ENCODE results near the gene PHACTR1. TPM values are rescaled to one million over a fixed set of nuclear protein-coding genes. Genes with fewer than 3 reads are reported as not detected.

The PHACTR1 gene
- total and polyA plus RNA-seq, 2 of the 4 experiments (the other 2 are of a cell fraction): not detected

DNA sequence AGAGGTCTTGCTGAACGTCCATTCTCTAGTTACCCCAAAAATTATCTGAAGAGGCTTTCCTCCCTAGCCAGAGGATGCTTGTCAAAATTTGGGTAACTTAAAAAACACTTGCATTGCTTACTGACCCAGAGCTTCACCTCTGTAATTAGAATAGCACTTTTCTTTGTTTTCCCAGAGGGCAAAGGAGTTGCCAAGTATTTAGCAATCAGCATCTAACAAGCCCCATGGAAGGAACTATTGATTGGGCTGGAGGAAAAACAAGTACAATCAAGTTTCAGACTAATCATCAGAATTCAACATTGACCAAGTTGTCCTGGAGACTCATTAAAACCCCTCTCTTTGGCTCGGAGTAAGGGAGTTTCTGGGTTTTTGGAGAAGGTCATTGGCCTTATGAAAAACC lies 385.4 kb downstream of the PHACTR1 start:
- Histone ChIP-seq H4K20me1 (ENCODE audit: insufficient read depth, low read length) (no peaks in the 10 kb centered on the region), H3K9ac (ENCODE audit: low read depth, low read length) (no peak overlapping the region), H2AK9ac (replicated peaks; ENCODE audit: low read depth, low read length, poor library complexity) (no peak overlapping the region), H3K27me3 (ENCODE audit: control insufficient read depth, insufficient read depth, low read length) (no peaks in the 10 kb centered on the region), H3K4me1 (ENCODE audit: control insufficient read depth, insufficient read depth, low read length) (no peaks in the 10 kb centered on the region), H3K18ac (ENCODE audit: low read depth, low read length) (no peak overlapping the region), H3K9me3 (ENCODE audit: control insufficient read depth, insufficient read depth, low read length) (no peaks in the 10 kb centered on the region), H3K4ac (ENCODE audit: low read depth, low read length) (no peak overlapping the region), H4K5ac (ENCODE audit: low read depth, low read length) (no peak overlapping the region), H3K79me1 (ENCODE audit: low read depth in 1 of 2, low read length in 2 of 2) (no peaks in the 10 kb centered on the region), H2AFZ (replicated peaks; ENCODE audit: low read length, poor library complexity) (no peak overlapping the region), H4K91ac (ENCODE audit: insufficient read depth, low read depth, low read length) (no peak overlapping the region), H3K23ac (ENCODE audit: low read depth, low read length) (no peak overlapping the region), H4K8ac (ENCODE audit: low read depth in 2 of 2, low read length in 2 of 2) (no peak overlapping the region), H3K4me3 (ENCODE audit: insufficient read depth, low read depth, low read length) (no peak overlapping the region), H2BK5ac (ENCODE audit: low read depth, low read length, poor library complexity, severe bottlenecking) (no peak overlapping the region), H3K4me2 (ENCODE audit: low read depth, low read length) (no peak overlapping the region), H2BK120ac (ENCODE audit: low read depth, low read length) (no peak overlapping the region), H3K9me1 (ENCODE audit: insufficient read depth, low read length) (no peaks in the 10 kb centered on the region), H2BK15ac (ENCODE audit: low read depth, low read length) (no peak overlapping the region), H3K36me3 (ENCODE audit: control insufficient read depth, insufficient read depth, low read length) (no peaks in the 10 kb centered on the region), H2AK5ac (ENCODE audit: low read depth, low read length) (no peak overlapping the region), H3K27ac (ENCODE audit: insufficient read depth, low read length) (no peak overlapping the region), H2BK20ac (ENCODE audit: low read depth, low read length) (no peak overlapping the region), H3K56ac (ENCODE audit: extremely low read depth, insufficient read depth, low read length) (no peak overlapping the region), H3K14ac (replicated peaks; ENCODE audit: low read depth, low read length) (no peak overlapping the region)
- ChIA-PET CTCF (no interaction called here), POLR2A (ENCODE audit: unreplicated experiment) (no interaction called here)
- TF ChIP-seq FOS (IDR thresholded peaks at IDR 0.05; ENCODE audit: low read depth, low read length) (no peak), NFE2L2 (IDR thresholded peaks at IDR 0.05; ENCODE audit: low read depth, low read length) (no peak), MXI1 (IDR thresholded peaks at IDR 0.05; ENCODE audit: borderline replicate concordance, low read depth, low read length) (no peak), MAZ (IDR thresholded peaks at IDR 0.05; ENCODE audit: borderline replicate concordance, low read depth, low read length) (no peak), RFX5 (IDR thresholded peaks at IDR 0.05; ENCODE audit: low read depth, low read length) (no peak), CHD1 (IDR thresholded peaks at IDR 0.05; ENCODE audit: low read depth, low read length) (no peak), POLR2A (IDR thresholded peaks at IDR 0.05; ENCODE audit: low read depth, low read length) (no peak), MAFK (IDR thresholded peaks at IDR 0.05; ENCODE audit: low read depth, low read length) (no peak), SMC3 (IDR thresholded peaks at IDR 0.05; ENCODE audit: low read depth, low read length) (no peak)
- TF ChIP-seq, protein P1, sequence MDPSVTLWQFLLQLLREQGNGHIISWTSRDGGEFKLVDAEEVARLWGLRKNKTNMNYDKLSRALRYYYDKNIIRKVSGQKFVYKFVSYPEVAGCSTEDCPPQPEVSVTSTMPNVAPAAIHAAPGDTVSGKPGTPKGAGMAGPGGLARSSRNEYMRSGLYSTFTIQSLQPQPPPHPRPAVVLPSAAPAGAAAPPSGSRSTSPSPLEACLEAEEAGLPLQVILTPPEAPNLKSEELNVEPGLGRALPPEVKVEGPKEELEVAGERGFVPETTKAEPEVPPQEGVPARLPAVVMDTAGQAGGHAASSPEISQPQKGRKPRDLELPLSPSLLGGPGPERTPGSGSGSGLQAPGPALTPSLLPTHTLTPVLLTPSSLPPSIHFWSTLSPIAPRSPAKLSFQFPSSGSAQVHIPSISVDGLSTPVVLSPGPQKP (IDR thresholded peaks at IDR 0.05; ENCODE audit: borderline replicate concordance, low read depth, low read length): no peak
- TF ChIP-seq, protein P2, sequence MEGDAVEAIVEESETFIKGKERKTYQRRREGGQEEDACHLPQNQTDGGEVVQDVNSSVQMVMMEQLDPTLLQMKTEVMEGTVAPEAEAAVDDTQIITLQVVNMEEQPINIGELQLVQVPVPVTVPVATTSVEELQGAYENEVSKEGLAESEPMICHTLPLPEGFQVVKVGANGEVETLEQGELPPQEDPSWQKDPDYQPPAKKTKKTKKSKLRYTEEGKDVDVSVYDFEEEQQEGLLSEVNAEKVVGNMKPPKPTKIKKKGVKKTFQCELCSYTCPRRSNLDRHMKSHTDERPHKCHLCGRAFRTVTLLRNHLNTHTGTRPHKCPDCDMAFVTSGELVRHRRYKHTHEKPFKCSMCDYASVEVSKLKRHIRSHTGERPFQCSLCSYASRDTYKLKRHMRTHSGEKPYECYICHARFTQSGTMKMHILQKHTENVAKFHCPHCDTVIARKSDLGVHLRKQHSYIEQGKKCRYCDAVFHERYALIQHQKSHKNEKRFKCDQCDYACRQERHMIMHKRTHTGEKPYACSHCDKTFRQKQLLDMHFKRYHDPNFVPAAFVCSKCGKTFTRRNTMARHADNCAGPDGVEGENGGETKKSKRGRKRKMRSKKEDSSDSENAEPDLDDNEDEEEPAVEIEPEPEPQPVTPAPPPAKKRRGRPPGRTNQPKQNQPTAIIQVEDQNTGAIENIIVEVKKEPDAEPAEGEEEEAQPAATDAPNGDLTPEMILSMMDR (conservative IDR thresholded peaks at IDR 0.05; ENCODE audit: low read depth, low read length): no peak
- intact Hi-C loops (cut with micrococcal nuclease): no loop called here
- in situ Hi-C loops (cut with MboI; ENCODE audit: low sequenced_read_pairs): no loop called here
- dilution Hi-C loops (cut with HindIII; ENCODE audit: low sequenced_read_pairs, unreplicated experiment): no loop called here
- DNase-seq (no peak), ATAC-seq (ENCODE audit: low read depth) (no peak)
- BruUV-seq (replicated peaks): no TSS peak
- no CpG with 5 or more reads among the region's 2 CpGs for WGBS, 2 experiments (ENCODE audit: extremely low coverage in 2 of 2, insufficient read length in 1 of 2)
